ENCODE measurements around the gene DBH. TPM values are rescaled to one million over a fixed set of nuclear protein-coding genes. Genes with fewer than 3 reads are reported as not detected.

DBH gene
- total and polyA plus RNA-seq, 2 donors (not counting 3 experiments of a cell fraction or from before 2014, with no cell fraction given) = not detected

- no peak overlapping the region for H3K9ac ChIP-seq (replicated peaks; ENCODE audit: extremely low read depth, insufficient read depth, low read length)
- no peak overlapping the region for H3K4me3 ChIP-seq (replicated peaks in 1 of 3; ENCODE audit: insufficient read depth in 1 of 3, low read depth in 1 of 3, low read length in 3 of 3)
- peaks cover 1% of the 10 kb centered on the region for H3K9me3 ChIP-seq (replicated peaks; ENCODE audit: control insufficient read depth, insufficient read depth, low read length)
- H2AFZ ChIP-seq (ENCODE audit: low read depth, low read length) = no peak overlapping the region
- H3K4me1 ChIP-seq (ENCODE audit: control insufficient read depth, extremely low read depth, insufficient read depth, low read length) = no peaks in the 10 kb centered on the region
- no peaks in the 10 kb centered on the region for H3K9me1 ChIP-seq (replicated peaks; ENCODE audit: control insufficient read depth, extremely low read depth, insufficient read depth, low read length)
- dilution Hi-C loops (cut with MboI; ENCODE audit: extremely low pct_ligation_motif_present, low sequenced_read_pairs) = no loop called here
- intact Hi-C loops (cut with micrococcal nuclease) = no loop called here
- TF ChIP-seq MAX (IDR thresholded peaks at IDR 0.05; ENCODE audit: insufficient read depth, insufficient read length) (no peak), MYC (IDR thresholded peaks at IDR 0.05; ENCODE audit: low read depth, low read length) (no peak), POLR2A (IDR thresholded peaks at IDR 0.05; ENCODE audit: low read depth, low read length) (no peak), CTCF (IDR thresholded peaks at IDR 0.05; ENCODE audit: extremely low read depth in 1 of 2, insufficient read depth in 1 of 2, low read depth in 1 of 2, low read length in 2 of 2) (no peak), POLR2AphosphoS5 (IDR thresholded peaks at IDR 0.05; ENCODE audit: insufficient read depth, low read depth, low read length) (no peak), GATA2 (IDR thresholded peaks at IDR 0.05; ENCODE audit: insufficient read depth, insufficient read length, low read depth, low read length) (no peak), EZH2 (IDR thresholded peaks at IDR 0.05; ENCODE audit: borderline replicate concordance, low read depth, low read length, severe bottlenecking) (no peak)
- DNase-seq (ENCODE audit: low read depth, low spot score) (no peak), FAIRE-seq (no peak)
- H3K27ac ChIP-seq (ENCODE audit: insufficient read depth, low read depth, low read length) = no peak overlapping the region
- H3K79me2 ChIP-seq (ENCODE audit: control insufficient read depth, insufficient read depth, low read length) = no peaks in the 10 kb centered on the region
- no peaks in the 10 kb centered on the region for H3K36me3 ChIP-seq (ENCODE audit: control insufficient read depth in 2 of 2, extremely low read depth in 1 of 2, insufficient read depth in 2 of 2, low read length in 2 of 2)
- H4K20me1 ChIP-seq (replicated peaks; ENCODE audit: control insufficient read depth, extremely low read depth, insufficient read depth, low read length) = no peaks in the 10 kb centered on the region
- H3K27me3 ChIP-seq (ENCODE audit: control insufficient read depth in 2 of 2, insufficient read depth in 2 of 2, low read length in 2 of 2) = no peaks in the 10 kb centered on the region
- no TSS peak for BruUV-seq (replicated peaks)
- POLR2A ChIA-PET = no interaction called here
- CTCF ChIA-PET = interaction anchor here (1.1 kb wide), 1 partner anchor 12 kb away, joined by 3 read pairs; the partner anchor contains the start of gene FAM163B
- H3K4me2 ChIP-seq (ENCODE audit: insufficient read depth, low read length) = no peak overlapping the region
These were observed 38.7 kb upstream of the DBH start for GRCh38 chr9:133597316-133597957.

Measured in endothelial cell of umbilical vein (primary cell).